Stimulated activated CD4-positive, alpha-beta T cell treated with anti-CD3 and anti-CD28 coated beads, TNF-alpha, amount 100 ng/mL, for 48 hours (primary cell): ENCODE measurements around the gene RAD51B.
"Not testable (repeated sequence)": the region's sequence is repeated elsewhere in the genome, so short reads cannot be mapped to it uniquely, and the experiment has no call there.

Source experiments
- DNase-seq, 3 donors: peaks; one replicate each; pipeline ENCODE4 v3.0.0-alpha.2; 2020; ENCODE audit warnings: low read depth in 3 of 3

Gene RAD51B

DNA sequence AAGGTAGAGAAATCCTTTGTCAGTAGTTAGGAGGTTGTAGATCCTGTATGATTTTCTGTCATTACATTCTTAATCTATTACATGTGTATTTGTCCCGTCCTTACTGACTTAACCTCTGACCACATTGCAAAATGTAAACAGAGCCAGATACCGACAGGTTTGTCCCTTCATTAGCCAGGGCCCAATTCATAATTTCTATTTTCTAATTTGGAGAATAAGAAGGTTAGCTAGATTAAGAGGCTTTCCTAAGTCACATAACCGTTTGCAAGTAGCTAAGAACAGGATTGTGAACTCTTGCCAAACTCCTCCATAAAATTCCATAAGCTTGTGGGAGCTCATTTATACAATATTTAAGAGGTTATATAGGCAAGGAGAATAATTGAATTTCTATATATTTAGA is 352.6 kb downstream of the RAD51B start:
- no peak for DNase-seq

DNA sequence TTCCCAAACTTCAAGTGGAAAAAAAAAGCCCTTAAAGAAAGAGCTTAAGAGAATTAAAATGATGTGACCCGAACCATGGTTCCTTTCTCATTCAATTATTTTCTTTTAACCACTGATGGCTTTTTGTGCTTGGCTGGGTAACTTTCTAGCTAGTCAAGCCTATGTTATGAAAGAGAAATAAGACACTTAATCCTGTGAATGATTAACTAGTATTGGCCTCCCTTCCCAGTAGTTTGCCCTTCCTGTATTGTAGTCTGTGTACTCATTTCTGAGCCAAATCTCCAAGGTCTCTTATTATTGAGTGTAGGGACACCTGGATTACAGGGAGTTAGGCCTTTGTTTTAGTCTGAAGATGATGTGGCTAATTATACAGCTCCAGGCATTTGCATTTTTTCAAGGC is 353.0 kb downstream of the RAD51B start:
- no peak for DNase-seq

DNA sequence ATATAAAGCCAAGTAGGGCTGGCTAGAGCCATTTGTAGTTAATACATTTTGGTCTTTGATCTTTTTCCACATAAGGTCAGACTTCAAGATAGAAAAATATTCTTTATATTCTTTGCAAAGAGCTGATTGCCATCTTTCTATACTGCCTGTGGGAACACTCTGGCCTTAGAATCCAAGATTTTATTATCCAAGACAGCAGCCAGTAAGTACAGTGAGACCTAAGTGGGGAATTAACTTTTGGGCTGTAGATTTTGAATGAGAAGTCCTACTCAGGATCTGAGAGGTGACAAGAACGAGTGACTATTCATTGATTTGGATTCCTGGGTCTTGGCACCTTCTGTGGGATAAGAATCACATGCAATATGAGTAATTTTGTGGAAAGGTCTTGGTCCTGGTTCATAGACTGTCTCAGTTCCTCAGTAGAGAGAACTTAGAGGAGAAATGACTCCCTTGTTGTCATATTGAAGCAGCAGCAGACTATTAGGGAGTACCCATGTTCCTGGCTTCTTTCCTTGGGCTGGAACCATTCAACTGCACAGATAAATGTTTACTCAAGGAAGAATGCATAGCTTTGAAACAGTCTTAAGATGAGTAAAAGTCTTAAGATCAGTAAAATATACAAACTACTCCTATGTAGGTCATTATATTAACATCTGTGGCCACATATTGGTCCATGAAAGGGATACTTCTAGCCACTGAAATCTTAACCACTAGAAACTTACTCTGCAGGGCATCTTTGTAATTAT is 353.8 kb downstream of the RAD51B start:
- DNase-seq: no peak

GRCh38 chr14:68174446-68174845 is 354.9 kb downstream of the RAD51B start:
- DNase-seq: no peak

DNA sequence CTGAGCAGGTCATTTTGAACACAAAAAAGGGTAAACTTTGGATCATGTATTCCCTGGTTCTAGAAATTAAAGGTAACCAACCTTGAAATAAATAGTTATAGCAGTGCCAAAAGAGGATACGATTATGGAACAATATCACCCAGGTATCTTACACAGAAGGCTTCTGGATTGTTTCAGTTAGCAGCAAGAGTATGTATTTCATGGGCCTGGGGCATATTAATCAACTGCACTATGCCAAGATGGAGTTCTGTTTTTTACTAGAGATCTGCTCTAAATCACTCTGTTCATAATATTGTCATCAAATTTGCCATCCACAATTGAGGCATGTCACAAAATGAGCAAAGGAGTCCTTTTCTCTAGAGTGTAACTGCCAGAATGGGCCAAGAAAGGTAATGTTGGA is 357.1 kb downstream of the RAD51B start:
- no peak for DNase-seq

- DNase-seq: no peak
Measured at GRCh38 chr14:68177728-68178127, 358.1 kb downstream of the RAD51B start.

DNA sequence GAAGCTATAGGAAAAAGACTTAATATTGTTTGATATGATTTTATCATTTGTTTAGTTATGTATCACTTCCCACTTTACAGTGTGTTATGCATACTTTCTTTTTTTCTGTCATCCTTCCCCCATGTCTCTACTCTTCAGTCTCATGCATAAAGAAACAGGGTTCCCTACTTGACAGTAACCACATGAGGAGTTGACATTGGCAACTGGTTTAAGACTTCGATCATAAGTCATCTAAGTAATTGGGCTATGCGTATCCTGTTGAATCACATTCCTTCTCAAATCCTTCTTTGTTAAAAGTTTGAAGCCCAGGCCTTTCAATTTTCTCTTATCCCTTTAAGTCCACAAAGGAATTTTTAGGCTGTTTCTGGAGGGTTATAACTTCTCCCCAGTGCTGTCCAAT is 358.7 kb downstream of the RAD51B start:
- DNase-seq: no peak

DNA sequence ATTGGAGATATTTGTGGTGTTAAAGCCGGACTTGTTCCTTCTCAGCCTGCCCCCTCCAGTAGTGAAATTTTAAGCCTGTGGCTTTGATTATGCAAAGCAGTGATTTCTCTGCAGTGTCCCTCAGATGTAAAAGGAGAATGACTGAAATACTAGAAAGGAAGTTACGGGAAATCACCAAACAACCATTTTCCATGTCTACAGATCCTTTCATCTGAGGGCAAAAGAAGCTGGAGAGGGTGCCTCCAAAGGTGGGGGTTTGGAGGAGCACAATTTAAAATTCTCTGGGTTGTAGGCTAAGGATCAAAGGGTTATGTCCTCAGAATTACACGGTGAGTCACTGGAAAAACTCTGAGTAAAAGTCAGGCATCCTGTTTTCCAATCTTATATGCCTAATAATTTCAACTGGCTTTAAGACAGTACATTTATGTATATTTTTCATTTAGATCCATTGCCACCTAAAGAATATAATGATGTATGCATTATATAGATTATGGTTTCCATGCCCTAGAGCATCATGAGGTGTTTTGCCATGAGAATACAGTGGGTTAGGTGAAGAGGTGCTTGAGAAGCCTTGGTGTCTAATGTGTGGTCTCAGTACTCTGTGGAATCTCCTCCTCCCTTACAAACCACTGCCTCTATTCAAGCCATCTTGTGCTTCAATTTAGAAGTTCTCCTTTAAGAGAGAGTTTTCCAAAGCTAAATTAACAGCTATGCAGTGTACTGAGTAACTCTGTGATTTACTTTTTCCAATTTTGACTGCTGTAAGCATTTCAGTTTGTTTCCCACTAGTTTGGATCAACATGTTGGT is 362.1 kb downstream of the RAD51B start:
- no peak for DNase-seq

DNA sequence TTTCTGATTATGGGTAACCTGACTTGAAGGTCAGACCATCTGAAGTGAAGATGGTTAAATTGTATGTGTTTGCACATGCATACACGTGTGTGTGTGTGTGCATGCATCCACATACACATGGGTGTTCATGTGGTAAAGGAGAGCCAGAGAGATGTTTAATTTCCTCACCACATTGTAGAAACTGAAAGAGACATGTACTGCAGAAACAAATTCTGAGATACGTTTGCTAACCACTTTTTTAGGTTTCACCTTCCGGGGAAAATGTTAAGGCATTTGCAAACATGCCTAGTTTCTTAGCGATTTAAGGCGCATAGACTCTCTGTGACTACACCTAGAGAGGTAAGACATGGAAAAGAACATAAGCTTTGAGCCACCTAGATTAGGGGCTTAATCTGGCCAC is 362.9 kb downstream of the RAD51B start:
- peak in 1 of 3 donors; percentile 1 for DNase-seq

DNA sequence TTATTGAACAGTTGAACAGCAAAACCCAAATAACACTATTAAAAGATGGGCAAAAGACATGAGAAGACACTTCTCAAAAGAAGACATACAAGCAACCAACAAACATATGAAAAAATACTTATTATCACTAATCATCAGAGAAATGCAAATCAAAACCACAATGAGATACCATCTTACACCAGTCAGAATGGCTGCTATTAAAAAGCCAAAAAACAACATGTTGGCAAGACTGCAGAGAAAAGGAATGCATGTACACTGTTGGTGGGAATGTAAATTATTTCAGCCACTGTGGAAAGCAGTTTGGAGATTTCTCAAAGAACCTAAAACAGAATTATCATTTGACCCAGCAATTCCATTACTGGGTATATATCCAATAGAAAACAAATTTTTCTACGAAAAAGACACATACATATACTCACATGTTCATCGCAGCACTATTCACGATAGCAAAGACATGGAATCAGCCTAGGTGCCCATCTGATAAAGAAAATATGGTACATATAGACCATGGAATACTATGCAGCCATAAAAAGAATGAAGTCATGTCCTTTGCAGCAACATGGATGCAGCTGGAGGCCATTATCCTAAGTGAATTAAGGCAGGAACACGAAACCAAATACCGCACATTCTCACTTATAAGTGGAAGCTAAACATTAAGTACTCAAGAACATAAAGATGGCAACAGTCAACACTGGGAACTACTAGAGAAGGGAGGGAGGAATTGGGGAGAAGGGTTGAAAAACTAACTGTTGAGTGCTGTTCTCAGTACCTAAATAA is 367.1 kb downstream of the RAD51B start:
- DNase-seq: not testable (repeated sequence)

DNA sequence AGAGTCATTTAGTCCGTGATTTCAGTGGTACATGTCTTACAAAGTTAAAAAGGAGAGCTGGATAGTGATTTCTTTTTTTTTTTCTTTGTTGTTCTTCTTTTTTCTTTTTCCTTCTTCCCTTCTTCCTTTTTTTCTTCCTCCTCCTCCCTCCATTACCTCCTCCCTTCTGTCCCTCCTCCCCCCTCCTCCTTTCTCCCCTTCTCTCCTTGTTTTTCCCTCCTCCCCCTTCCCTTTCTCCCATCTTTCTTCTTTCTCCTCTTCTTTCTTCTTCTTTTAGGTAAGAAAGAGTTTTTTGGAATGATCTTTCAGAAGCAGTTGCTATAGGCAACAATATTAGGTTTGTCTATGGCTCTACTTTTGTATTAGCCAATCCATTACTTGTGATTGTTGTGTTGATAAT is 368.6 kb downstream of the RAD51B start:
- DNase-seq: no peak

GRCh38 chr14:68190032-68190431 is 370.5 kb downstream of the RAD51B start:
- no peak for DNase-seq

DNA sequence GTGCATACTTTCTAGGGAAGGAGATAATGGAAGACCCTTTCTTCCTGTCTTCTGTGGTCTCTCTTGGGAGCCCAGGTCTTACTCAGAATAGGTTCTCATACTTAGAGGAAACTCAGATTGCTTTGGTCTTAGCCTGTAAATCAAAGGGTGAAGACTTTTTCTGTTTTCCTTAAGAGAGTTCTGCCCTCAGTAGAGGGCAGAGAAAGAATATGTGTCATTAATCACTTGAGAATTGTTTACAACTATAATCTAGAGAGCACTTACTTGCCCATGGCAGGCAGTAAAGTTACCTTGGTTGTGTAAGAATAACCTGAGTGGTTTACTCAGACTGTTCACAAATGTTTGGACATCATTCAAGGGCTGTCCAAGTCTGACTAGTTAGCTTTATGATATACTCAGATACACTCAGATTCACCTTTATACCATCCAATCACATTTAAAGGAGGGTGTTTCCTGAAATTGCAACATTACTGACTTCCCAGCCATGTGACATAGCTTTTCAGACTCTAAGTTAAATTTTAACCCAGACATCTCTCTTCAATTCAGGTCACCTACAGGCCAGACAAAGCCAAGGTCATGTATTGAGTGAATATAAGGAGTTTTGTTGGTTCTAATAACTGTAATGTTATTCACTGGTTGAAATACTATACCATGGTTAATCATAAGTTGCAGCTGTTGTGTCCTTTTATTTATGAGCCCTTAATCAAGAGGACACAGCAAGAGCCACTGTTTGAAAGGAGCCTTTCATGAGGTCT is 372.2 kb downstream of the RAD51B start:
- no peak for DNase-seq

DNA sequence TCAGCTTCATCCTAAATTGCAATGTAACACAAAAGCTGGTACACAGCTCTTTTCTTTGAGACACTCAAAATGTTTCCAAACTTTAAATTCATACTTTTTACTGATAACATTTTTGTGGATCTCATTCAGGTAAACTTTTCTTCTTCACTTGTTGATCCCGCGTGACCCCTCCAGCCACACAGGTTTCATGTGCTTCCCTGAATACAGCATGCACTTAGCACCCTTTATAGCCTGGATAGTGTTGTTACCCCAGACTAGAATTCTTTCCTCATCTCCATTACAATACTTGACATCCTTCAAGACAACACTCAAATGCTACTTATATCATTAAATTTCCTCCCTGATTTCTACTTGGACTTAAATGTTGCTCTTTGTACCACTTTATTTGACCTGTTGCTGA is 373.4 kb downstream of the RAD51B start:
- DNase-seq: no peak

- no peak for DNase-seq
Measured at GRCh38 chr14:68193970-68194681, 374.5 kb downstream of the RAD51B start.

DNA sequence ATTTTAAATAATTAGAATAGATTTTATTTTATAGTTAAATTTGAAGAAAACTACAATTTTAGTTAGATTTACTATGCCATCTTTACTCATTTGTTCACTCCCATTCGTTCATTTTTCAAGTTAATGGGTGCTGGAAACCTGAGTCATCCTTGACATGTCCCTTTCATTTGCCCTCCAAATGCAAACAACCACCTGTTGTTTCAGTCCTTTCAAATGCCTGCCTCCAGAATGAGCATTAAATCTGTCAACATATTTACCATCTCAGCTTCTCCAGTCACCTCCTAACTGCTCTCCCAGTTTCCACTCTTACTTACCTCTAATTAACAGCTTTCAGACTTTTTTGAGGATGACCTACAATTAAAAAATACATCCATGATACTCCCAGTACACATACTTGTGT is 375.5 kb downstream of the RAD51B start:
- no peak for DNase-seq

DNA sequence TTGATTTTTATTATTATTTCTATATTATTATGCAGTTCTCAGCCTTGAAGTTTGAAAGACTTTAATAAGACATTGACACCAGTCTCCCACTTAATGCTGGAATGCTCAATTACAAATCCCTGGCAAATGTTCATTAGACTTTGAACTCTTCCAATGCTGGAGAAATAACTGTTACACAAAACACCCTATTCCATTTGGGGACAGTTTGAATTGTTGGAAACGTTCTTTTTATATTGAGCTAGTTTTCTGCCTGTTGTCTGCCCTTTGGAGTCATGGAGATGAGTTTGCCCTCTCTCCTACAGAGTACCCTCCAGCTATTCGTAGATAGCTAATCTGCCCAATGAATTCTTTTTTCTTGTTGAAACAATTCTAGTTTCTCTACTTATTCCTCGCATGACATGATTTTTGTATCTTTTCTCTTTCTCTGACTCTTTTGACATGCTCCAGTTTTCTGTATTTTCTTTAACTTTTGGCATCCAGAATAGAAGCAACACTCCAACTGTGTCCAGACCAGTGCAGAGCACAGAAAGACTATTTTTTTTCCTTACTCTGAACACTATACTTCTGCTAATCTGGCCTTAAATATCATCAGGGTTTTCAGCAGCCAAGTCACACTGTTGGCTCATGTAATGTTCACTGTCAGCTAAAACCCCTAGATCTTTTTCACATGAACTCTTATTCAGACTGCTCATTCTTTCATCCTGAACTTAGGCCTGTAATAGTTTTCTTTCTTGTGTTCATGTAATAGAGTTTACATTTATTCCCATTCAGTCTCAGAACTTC is 379.3 kb downstream of the RAD51B start:
- DNase-seq: no peak

DNA sequence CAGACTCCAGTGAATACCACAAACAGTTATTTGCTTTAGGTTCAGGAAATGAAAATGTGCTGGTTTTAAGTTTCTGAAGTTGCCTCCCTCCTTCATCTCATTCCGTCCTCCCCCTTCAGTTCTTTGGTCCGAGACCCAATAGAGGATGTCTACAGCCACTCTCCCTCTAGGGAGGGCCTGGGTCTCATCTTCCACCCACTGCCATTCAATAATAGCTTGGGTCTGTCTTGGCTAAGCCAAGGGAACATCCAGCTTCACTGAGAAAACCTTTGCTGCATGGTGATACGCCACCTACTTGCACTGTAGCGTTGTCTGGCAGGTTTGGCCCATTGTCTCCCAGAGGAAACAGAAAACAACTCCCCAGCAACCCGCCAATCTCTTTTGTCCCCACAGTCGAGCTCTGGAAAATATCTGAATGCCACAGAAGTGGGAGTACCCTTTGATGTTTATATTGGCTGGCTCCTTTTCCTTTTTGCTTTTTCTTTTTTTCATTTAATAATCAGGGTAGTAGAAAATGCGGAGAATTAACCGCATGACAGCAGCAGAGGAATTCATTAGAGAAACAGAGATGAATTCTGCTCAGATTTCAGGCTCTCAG is 380.1 kb downstream of the RAD51B start:
- DNase-seq: no peak

- DNase-seq: no peak
Measured at GRCh38 chr14:68203871-68204270, 384.3 kb downstream of the RAD51B start.

DNA sequence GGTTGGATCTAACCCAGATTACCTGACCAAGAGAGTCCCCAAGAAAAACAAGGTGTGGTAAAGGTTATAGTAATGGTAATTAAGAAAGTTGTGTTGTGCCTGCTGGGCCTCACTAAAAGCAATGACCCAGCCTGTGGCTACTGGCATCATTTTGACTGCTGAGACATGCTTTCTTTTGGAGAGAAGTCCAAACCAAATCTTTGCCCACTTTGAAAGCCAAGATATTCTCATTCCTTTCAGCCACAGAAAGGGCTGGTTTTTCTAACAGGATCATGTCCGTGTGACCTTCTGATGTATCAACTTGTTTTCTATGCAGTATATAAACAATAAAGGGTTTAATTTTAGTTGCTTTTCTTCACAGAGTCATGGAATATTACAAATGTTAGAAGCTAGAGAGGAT is 388.6 kb downstream of the RAD51B start:
- no peak for DNase-seq
